ENCODE measurements around the gene EHF.

Gene EHF

GRCh38 chr11:34620202-34620601 lies 691 bp upstream of the EHF start:
- Histone ChIP-seq H4K20me1 (ENCODE audit: low read depth, low read length) (no peaks in the 10 kb centered on the region), H2AFZ (ENCODE audit: low read depth, low read length, severe bottlenecking) (no peak overlapping the region), H3K4me3 (ENCODE audit: insufficient read depth, low read length, poor library complexity, severe bottlenecking) (no peak overlapping the region)

GRCh38 chr11:34621876-34622275 lies 983 bp downstream of the EHF start:
- no peak overlapping the region for H2AFZ ChIP-seq (ENCODE audit: low read depth, low read length, severe bottlenecking)
- H3K79me2 ChIP-seq (ENCODE audit: insufficient read depth, low read length) = no peaks in the 10 kb centered on the region
- H3K9me2 ChIP-seq (replicated peaks; ENCODE audit: insufficient read depth, low read length) = no peaks in the 10 kb centered on the region
- H3F3A ChIP-seq (ENCODE audit: insufficient read depth) = no peaks in the 10 kb centered on the region
- H4K20me1 ChIP-seq (ENCODE audit: low read depth, low read length) = no peaks in the 10 kb centered on the region
- H3K27me3 ChIP-seq (ENCODE audit: low read length) = no peaks in the 10 kb centered on the region
- no peak overlapping the region for H3K27ac ChIP-seq (ENCODE audit: low read depth, low read length)
- no peaks in the 10 kb centered on the region for H3K9me3 ChIP-seq (ENCODE audit: insufficient read depth, low read length)
- no peaks in the 10 kb centered on the region for H3K36me3 ChIP-seq (ENCODE audit: low read length)
- no peak overlapping the region for H3K4me3 ChIP-seq (ENCODE audit: insufficient read depth, low read length, poor library complexity, severe bottlenecking)
- no peak overlapping the region for H3K9ac ChIP-seq (ENCODE audit: low read length)
- H3K4me2 ChIP-seq (ENCODE audit: low read depth, low read length, poor library complexity, severe bottlenecking) = no peak overlapping the region
- TF ChIP-seq EZH2phosphoT487 (conservative IDR thresholded peaks at IDR 0.05; ENCODE audit: low read length) (no peak), CTCF (IDR thresholded peaks at IDR 0.05; ENCODE audit: insufficient read depth, low read length, poor library complexity, severe bottlenecking) (no peak)

More at GRCh38 chr11:34620202-34620601, 691 bp upstream of the EHF start:
- H3K4me2 ChIP-seq (ENCODE audit: low read depth, low read length, poor library complexity, severe bottlenecking) = no peak overlapping the region
- no peak for TF ChIP-seq EZH2phosphoT487 (conservative IDR thresholded peaks at IDR 0.05; ENCODE audit: low read length)
- TF ChIP-seq CTCF (IDR thresholded peaks at IDR 0.05; ENCODE audit: insufficient read depth, low read length, poor library complexity, severe bottlenecking) = no peak
- no peaks in the 10 kb centered on the region for H3K9me3 ChIP-seq (ENCODE audit: insufficient read depth, low read length)
- no peaks in the 10 kb centered on the region for H3K27me3 ChIP-seq (ENCODE audit: low read length)
- H3K9me2 ChIP-seq (replicated peaks; ENCODE audit: insufficient read depth, low read length) = no peaks in the 10 kb centered on the region
- H3K36me3 ChIP-seq (ENCODE audit: low read length) = no peaks in the 10 kb centered on the region
- no peak overlapping the region for H3K27ac ChIP-seq (ENCODE audit: low read depth, low read length)
- no peaks in the 10 kb centered on the region for H3K79me2 ChIP-seq (ENCODE audit: insufficient read depth, low read length)
- H3K9ac ChIP-seq (ENCODE audit: low read length) = no peak overlapping the region
- H3F3A ChIP-seq (ENCODE audit: insufficient read depth) = no peaks in the 10 kb centered on the region

GRCh38 chr11:34623463-34623862 lies 2.6 kb downstream of the EHF start:
- Histone ChIP-seq H3K79me2 (ENCODE audit: insufficient read depth, low read length) (no peaks in the 10 kb centered on the region), H3K9ac (ENCODE audit: low read length) (no peak overlapping the region), H3K9me3 (ENCODE audit: insufficient read depth, low read length) (no peaks in the 10 kb centered on the region), H4K20me1 (ENCODE audit: low read depth, low read length) (no peaks in the 10 kb centered on the region), H3K4me2 (ENCODE audit: low read depth, low read length, poor library complexity, severe bottlenecking) (no peak overlapping the region), H3K27me3 (ENCODE audit: low read length) (no peaks in the 10 kb centered on the region), H3F3A (ENCODE audit: insufficient read depth) (no peaks in the 10 kb centered on the region), H3K27ac (ENCODE audit: low read depth, low read length) (no peak overlapping the region), H3K4me3 (ENCODE audit: insufficient read depth, low read length, poor library complexity, severe bottlenecking) (no peak overlapping the region), H3K36me3 (ENCODE audit: low read length) (no peaks in the 10 kb centered on the region), H2AFZ (ENCODE audit: low read depth, low read length, severe bottlenecking) (no peak overlapping the region), H3K9me2 (replicated peaks; ENCODE audit: insufficient read depth, low read length) (no peaks in the 10 kb centered on the region)
- TF ChIP-seq EZH2phosphoT487 (conservative IDR thresholded peaks at IDR 0.05; ENCODE audit: low read length) (no peak), CTCF (IDR thresholded peaks at IDR 0.05; ENCODE audit: insufficient read depth, low read length, poor library complexity, severe bottlenecking) (no peak)
